ENCODE data around the gene POU6F1.

The POU6F1 gene

GRCh38 chr12:51192284-51192671, 25.6 kb downstream of the POU6F1 start:
- no peak for DNase-seq

GRCh38 chr12:51191516-51192283, 26.2 kb downstream of the POU6F1 start:
- DNase-seq, result no peak

DNA sequence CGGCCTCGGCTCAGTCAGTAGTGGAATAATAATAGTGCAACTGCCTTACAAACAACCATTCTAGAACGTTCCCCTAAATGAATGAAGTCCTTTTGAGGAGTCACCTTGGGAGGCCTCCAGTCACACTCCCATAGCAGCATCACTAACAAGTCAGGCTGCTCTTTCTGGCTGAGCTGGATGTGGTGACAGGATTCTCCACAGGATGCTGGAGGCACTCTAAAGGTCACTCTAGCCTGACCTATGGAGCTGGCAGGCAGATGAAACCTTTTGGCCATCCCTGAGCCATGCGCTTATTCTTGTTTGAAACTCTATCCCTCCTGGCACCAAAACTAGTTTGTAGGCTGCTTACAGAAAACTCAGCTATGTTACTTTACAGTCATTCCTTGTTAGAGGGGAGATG, 27.0 kb downstream of the POU6F1 start:
- no peak for DNase-seq

GRCh38 chr12:51189790-51190355, 28.0 kb downstream of the POU6F1 start:
- no peak for DNase-seq

DNA sequence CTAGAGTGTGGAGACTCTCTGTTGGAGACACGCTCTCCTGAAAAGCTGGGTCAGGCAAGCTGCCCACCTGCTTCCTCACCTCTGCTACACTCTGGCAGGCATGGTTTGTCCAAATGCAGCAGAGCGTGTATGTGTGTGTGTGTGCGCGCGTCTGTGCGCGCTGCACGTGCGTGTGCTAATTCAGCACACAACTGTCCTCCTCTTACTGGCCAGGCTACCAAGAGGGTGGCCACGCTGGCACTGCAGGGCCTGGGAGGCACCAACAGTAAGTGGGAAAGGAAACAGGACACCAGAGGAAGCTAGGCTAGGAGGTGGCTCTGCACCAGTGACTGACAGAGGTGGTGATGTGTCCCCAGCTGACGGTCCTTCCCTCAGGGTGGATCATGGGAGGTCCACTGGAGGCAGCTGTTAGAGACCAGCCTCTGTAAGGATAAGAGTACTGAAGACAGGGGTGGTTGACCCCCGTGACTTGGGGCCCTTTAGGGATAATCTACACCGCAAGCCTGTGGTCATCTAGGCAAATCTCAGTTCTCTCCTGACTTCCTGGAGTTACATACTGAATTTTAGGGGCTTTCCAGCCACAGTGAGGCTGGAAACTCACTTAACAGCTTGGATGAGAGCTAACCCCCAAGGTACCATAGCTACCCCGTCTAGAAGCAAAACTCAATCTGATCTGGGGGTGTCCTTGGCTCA, 29.4 kb downstream of the POU6F1 start:
- no peak for DNase-seq

DNA sequence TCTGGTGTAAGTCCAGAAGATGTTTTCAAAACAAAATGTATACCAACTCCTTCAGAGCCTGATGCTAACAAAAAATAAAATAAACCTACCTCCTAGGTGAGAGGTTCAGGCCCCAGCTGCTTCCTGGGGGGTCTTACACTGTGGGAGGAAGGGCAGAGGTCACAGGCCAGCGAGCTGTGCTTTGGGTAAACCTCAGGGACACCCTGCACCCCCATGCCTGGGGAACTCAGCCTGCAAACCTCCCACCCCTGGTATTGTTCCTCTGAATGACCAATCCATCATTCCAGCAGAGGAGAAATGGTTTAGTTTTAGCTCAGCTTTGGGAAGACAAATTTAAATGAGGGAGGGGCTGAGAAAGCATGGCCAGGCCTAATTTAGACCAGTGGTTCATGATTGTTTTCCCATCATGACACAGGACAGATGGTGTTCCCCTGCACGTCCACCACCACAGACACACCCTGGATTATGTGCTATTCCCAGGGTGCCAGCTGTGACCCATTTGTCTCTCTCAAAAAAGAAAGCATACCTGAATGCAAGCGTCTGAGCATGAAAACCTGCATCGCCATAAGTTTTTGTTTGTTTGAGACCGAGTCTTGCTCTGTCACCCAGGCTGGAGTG, 30.4 kb downstream of the POU6F1 start:
- no peak for DNase-seq

DNA sequence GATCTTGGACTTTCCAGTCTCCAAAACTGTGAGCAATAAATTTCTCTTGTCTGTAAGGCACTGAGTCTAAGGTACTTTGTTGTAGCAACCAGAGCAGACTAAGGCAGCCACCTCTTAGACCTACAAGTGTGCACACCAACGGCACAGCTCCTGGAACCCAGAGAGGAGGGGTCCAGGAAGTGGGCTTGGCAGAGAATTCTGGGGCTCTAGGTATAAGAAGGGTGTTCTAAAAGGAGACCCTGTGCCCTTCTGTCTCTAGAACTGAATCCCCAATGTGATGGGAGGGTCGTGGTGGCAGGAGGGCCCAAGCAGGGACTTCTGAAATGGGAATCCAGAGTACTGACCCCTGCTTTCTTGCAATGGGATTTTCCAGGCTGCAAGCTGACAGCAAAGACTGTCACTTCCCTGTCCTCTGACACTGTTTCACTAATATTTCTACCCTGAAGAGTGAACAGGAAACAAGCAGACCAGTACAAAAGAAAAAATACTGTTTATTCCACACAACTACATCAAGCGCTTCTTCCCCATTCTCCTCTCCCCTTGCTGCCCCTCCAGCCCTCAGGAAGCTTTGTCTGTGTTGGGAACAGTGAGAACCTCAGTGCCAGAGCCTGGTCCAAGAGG, 31.3 kb downstream of the POU6F1 start:
- no peak for DNase-seq

GRCh38 chr12:51185171-51185717, 32.6 kb downstream of the POU6F1 start:
- no peak for DNase-seq

DNA sequence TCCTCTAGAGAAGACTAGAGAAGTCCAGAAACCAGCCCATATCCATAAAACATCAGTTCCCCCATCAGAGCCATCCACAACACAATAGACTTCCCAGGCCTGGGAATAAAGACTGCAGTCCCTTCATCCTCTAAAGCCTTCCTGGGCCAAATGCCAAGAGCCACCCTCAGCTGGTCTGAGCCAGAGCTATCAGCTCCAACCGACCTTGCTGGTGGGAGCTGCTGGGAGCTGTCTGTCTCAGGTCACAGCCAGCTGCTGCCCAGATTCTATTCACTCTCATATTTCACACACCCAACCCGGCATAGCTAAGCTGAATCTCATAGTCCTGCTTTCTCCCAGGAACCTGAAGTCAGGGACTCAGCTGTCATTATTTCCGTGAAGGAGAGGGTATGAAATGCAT, 34.0 kb downstream of the POU6F1 start:
- DNase-seq, result no peak

DNA sequence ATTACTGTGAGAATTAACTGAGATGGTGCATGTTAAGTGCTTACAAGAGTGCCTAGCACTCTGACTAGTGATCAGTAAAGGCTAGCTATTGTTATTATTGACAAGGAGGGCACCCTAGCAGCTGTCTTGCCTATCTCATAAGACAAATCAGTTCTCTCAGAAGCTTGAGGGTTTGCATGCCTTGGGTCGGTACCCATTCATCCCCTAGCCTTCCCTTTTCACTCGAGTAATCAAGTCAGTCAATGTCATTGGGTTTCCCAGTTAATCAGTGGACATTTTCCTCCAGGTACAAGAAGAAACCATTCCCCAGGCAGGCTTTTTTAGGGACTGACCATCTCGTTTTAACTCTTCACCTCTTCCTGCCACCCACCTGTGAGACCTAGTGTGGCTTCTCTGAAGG, 34.5 kb downstream of the POU6F1 start:
- DNase-seq, result no peak

DNA sequence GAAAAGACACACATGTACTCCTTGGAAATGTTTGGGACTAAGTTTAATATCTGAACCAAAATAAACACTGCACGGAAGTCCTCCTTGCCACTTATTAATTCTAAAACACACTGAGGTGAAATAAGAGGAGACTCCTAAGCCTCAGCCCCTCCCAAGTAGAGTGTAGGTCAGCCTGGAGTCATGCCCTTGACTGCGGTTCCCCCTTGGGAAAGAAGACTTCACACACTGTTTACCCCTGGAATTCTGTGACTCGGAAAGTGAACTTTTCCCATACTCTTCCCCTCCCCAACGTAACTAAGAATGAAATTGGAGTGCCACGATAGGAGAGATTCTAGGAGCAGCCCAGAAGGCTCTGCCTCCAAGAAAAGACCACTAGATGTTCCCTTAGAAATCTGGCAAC, 36.3 kb downstream of the POU6F1 start:
- DNase-seq, result no peak

GRCh38 chr12:51177897-51178296, 40.0 kb downstream of the POU6F1 start:
- no peak for DNase-seq

DNA sequence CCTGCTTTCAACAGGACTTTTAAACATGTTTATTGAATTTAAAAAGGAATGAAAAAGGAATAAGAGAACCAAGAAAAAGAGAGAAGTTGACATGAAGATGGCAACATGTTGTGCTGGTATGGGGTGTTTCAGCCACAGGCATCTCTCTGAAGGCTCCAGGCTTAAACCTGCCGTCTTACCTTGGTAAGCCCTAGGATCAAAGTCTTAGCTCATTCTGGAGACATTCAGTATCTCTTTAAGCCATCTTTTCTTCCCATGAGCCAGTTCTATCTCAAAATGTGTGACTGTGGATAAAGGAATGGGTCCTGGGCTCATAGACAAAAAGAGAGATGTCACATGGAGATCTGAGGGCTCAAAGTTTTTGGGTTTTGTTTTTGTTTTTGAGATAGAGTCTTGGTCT, 43.4 kb downstream of the POU6F1 start:
- no peak for DNase-seq

GRCh38 chr12:51172515-51173431, 45.1 kb downstream of the POU6F1 start, which contains the start of gene TFCP2:
TSS of gene TFCP2 (minus strand) at chr12:51173135. CDS start at chr12:51172422, 713 bp downstream.
- DNase-seq, result peak; percentile 91

DNA sequence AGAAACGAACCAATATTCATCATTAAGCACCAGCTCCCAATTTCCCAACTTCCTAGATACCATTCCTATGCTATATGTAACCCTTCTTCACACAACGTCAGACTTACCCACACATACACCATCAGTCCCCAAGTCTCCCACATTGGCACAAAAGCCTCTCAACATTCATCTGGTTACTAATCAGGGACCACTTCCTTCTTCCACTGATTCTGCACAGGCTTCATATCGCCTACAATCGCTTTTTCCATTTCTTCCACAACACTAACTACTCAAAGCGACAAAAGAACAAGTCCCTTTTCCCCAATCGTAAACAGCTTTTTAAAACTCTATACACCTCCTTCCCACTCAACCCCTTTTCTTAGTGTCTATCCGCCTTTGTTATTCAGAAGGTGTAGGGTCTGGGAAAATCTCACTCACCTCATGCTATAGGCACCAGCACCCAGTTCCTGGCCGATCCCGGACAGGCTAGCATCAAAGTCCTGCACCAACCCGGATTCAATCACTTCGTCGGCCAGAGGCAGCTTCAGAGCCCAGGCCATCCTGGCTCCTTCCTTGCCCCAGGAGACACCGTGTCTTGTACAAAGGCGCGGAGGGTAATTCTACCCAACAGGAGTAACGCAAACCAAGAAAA, 45.9 kb downstream of the POU6F1 start:
- DNase-seq, result peak; percentile 7

DNA sequence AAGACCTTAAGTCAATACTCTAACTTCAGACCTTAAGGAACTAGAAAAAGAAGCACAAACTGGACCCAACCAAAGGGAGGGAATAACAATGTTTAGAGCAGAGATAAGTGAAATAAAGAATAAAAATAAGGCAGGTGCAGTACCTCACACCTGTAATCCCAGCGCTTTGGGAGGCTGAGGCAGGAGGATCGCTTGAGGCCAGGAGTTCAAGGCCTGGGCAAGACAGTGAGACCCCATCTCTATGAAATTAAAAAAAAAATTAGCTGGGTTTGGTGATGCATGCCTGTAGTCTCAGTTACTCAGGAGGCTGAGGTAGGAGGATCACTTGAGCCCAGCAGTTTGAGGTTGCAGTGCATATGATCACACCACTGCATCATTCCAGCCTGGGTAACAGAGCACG, 54.1 kb downstream of the POU6F1 start:
- DNase-seq, result no peak

GRCh38 chr12:51162217-51162616, 55.6 kb downstream of the POU6F1 start:
- no peak for DNase-seq

DNA sequence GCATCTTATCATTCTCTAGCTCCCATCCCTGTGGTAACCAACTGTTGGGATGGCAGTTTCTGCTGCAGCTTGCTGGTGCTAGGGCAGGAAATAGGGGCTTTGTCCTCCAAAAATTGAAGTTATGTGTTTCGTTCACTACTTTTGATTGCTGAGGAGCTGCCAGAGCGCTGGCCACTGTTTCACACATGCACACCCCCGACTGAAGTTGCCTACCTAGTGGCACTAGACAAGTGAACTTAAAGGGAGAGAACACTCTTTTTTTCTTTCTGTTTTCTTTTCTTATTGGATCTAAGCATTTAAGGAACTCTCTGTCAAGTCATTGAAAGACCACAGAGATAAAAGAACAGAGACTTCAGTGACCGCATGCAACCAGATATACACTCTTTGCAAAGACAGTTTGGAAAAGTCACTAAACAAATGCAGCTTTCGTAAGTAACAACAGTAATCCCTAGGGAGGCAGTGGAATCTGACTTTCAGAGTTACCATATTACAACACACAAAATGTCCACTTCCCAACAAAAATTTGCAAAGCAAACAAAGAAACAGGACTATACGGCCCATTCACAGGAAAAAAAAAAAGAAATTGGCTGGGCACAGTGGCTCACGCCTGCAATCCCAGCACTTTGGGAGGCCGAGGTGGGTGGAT, 56.9 kb downstream of the POU6F1 start:
- DNase-seq, result no peak

GRCh38 chr12:51156245-51156765, 61.6 kb downstream of the POU6F1 start:
- no peak for DNase-seq

DNA sequence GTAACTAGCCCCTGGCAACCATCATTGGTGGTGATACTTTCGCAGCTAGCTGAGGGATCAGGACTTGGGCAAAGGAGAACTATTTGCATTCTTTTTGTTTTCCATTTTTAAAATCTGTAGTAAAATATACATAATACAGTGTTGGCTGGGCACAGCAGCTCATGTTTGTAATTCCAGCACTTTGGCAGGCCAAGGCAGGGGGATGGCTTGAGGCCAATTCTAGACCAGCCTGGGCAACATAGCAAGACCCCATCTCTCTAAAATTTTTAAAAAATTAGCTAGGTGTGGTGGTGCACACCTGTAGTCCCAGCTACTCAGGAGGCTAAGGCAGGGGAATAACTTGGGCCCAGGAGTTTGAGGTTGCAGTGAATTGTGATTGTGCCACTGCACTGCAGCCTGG, 64.9 kb downstream of the POU6F1 start:
- DNase-seq, result no peak

DNA sequence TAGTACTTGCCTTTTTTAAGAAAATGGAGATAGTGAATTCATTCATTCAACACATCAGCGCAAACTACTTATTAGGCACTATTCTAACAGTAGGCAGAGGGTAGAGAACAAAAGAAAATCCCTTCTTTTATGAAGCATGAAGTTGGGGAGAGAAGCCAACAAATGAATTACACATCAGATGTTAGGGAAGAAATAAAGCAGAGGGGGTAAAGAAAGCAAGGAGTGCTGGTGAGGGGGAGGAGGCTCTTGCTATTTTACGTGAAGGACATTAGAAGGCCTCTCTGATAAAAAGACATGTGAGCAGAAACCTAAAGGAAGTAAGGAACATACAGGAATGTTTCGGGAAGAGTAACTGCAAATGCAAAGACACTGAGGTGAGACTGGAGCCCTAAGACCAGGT, 67.1 kb downstream of the POU6F1 start:
- no peak for DNase-seq

Data from amniotic stem cell (primary cell).